A172 (cell line): ENCODE measurements around the gene YAF2. TPM values are rescaled to one million over a fixed set of nuclear protein-coding genes. Genes with fewer than 3 reads are reported as not detected.

ENCODE experiments used
- DNase-seq: peaks from one replicate; pipeline ENCODE4 v3.0.0-alpha.2; 2015; ENCODE audit warnings: low spot score
- total RNA-seq: library from RNA; depleted of rRNA; stranded (reverse); fragments of >200 nt; shearing (Covaris generic); gene quantifications from 2 replicates; pipeline ENCODE4 v1.2.3, GENCODE V29; 2014; rRNA removed

The YAF2 gene
- total RNA-seq = 21.2 and 22.7 TPM in 2 replicates

- peak; percentile 61 for DNase-seq
Measured at GRCh38 chr12:42238240-42239140, at the start of gene YAF2. Gene YAF2 (minus strand): TSS chr12:42238248. CDS start chr12:42238180, 68 bp downstream.

GRCh38 chr12:42286741-42287140 lies 48.7 kb upstream of the YAF2 start:
- no peak for DNase-seq

- no peak for DNase-seq
Measured at GRCh38 chr12:42285431-42285830, 47.4 kb upstream of the YAF2 start.

GRCh38 chr12:42284876-42285275 lies 46.8 kb upstream of the YAF2 start:
- DNase-seq = no peak

- no peak for DNase-seq
Measured at GRCh38 chr12:42284157-42284556, 46.1 kb upstream of the YAF2 start.

- no peak for DNase-seq
Measured at GRCh38 chr12:42283739-42284138, 45.7 kb upstream of the YAF2 start.

GRCh38 chr12:42282294-42282693 lies 44.2 kb upstream of the YAF2 start:
- DNase-seq = no peak

- no peak for DNase-seq
Measured at GRCh38 chr12:42281844-42282243, 43.8 kb upstream of the YAF2 start.

GRCh38 chr12:42281278-42281677 lies 43.2 kb upstream of the YAF2 start:
- DNase-seq = no peak

GRCh38 chr12:42278128-42278510 lies 40.1 kb upstream of the YAF2 start:
- no peak for DNase-seq

- DNase-seq = no peak
Measured at GRCh38 chr12:42277396-42278127, 39.5 kb upstream of the YAF2 start.

GRCh38 chr12:42275499-42275898 lies 37.5 kb upstream of the YAF2 start:
- DNase-seq = no peak

GRCh38 chr12:42273706-42274105 lies 35.7 kb upstream of the YAF2 start:
- DNase-seq = no peak

- DNase-seq = no peak
Measured at GRCh38 chr12:42270596-42270995, 32.5 kb upstream of the YAF2 start.

- DNase-seq = no peak
Measured at GRCh38 chr12:42267413-42268190, 29.6 kb upstream of the YAF2 start.

- no peak for DNase-seq
Measured at GRCh38 chr12:42266579-42267230, 28.7 kb upstream of the YAF2 start.

GRCh38 chr12:42262271-42262670 lies 24.2 kb upstream of the YAF2 start:
- DNase-seq = no peak

- no peak for DNase-seq
Measured at GRCh38 chr12:42261708-42262107, 23.7 kb upstream of the YAF2 start.

- no peak for DNase-seq
Measured at GRCh38 chr12:42260518-42260917, 22.5 kb upstream of the YAF2 start.

GRCh38 chr12:42259699-42260098 lies 21.7 kb upstream of the YAF2 start:
- DNase-seq = no peak

- no peak for DNase-seq
Measured at GRCh38 chr12:42255866-42256261, 17.8 kb upstream of the YAF2 start.
